Retinal pigment epithelial cell (primary cell): ENCODE measurements around the gene CTTNBP2NL.

Source experiments
- DNase-seq: peaks from one replicate; pipeline ENCODE4 v3.0.0-alpha.2; 2010; ENCODE audit warnings: low read depth
- H3K4me3 ChIP-seq: 2 replicates; pipeline ENCODE4 v1.5.1; 2011; ENCODE audit warnings: mild to moderate bottlenecking, low read length, control low read depth, moderate library complexity
- CTCF ChIP-seq: conservative IDR thresholded peaks from 2 replicates; pipeline ENCODE4 v1.5.1; 2011; ENCODE audit warnings: low read depth, low read length, control low read depth, inconsistent platforms

The CTTNBP2NL gene

DNA sequence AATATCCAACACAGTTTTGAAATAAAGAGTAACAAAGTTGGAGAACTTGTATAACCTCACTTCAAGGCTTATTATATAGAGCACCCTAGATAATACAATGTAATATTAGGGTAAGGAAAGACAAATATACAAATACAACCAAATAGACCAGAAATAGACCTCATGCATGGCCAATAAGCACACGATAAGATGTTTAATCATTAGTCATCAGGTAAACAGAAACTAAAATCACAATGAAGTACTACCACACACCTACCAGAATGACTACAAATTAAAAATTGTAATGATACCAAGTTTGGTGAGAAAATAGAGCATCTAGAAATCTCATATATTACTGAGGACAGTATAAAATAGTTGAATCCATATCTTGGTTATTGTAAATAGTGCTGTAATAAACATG is 20.3 kb upstream of the CTTNBP2NL start:
- no peak for TF ChIP-seq CTCF
- no peak overlapping the region for H3K4me3 ChIP-seq
- no peak for DNase-seq

DNA sequence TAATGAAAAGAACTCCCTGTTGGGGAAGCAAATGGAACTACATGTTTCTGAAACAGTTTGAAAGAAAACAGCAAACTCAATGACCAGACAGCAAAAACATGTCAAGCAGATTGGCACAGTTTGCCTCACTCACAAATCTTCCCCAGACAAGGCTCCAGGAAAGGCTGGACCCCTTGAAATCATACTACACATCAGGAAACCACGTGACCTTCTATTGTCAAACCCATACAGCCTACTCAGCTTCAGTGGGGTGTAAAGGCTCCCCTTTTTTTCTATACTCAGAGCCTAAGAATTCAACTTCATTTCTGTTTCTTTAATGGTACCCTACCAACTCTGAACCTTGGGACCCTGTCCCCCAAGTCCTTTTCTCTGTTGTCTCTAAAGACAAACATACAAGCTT is 15.7 kb upstream of the CTTNBP2NL start:
- no peak for TF ChIP-seq CTCF
- DNase-seq: no peak
- H3K4me3 ChIP-seq: no peak overlapping the region

- H3K4me3 ChIP-seq: no peak overlapping the region
- no peak for DNase-seq
- TF ChIP-seq CTCF: no peak
These were observed 14.5 kb upstream of the CTTNBP2NL start for GRCh38 chr1:112381324-112382076.

DNA sequence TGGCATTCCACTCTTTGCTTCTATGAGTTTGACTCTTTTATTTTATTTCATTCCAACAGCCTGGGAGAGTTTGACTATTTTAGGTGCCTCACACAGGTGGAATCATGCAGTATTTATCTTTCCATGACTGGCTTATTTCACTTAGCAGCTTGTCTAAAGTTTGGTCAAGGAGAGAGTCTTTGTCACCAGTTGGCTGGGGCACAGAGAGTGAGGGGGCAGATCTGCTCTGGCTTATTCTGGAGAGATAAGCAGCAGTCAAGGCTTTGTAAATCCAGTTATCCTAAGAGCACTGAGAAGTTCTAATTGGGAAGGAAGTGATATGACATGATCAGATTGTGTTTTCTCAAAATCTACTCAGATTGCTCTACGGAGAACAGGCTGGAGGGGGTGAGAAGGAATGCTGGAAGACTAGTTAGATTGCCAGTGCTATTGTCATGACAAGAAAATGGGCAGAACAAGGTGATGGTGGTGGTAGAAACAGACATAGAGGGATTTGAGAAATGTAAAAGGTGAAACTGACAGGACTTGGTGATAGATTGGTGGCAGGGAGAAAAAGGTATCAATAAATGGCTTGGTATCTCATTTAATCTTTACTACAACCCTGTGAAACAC is 12.1 kb upstream of the CTTNBP2NL start:
- DNase-seq: no peak
- TF ChIP-seq CTCF: no peak
- no peak overlapping the region for H3K4me3 ChIP-seq

DNA sequence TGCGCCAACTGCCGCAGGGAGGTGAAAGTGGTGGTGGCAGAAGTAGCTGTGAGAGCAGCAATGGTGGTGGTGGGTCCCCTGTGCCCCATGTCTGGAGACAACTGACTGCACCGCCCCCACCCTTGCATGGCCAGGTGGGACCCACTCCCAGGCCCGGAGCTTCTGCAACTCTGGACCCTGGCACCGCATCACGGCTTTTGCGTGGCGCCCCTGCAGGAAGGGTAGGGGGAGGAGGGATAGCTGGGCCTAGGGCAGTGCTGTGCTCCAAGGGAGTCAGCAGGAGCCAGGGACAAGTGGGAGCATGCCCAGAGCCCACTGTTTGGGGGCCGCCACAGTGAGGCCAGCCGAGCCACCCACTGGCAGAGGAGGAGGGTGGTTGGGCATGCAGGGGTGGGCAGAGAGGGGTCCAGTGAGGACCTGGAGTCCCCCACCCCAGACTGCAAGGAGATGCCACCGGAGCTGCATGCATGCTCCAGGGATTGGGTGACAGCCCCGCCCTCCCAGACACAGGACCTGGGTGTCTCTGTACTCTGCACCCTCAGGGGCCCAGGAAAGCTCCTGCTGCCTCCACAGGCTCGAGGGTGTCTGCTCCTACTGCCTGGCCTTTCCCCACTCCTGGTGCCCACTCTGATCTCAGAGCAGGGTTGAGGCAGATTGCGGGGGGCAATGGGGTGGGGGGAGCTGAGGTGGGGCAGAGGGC is 9.8 kb upstream of the CTTNBP2NL start:
- no peak overlapping the region for H3K4me3 ChIP-seq

GRCh38 chr1:112386731-112387346 is 9.2 kb upstream of the CTTNBP2NL start:
- no peak for DNase-seq
- no peak for TF ChIP-seq CTCF
- H3K4me3 ChIP-seq: no peak overlapping the region

More for the DNA sequence above, 9.8 kb upstream of the CTTNBP2NL start:
- no peak for DNase-seq
- TF ChIP-seq CTCF: no peak
